ENCODE results near the gene CSPG5. TPM values are rescaled to one million over a fixed set of nuclear protein-coding genes. Genes with fewer than 3 reads are reported as not detected.

The CSPG5 gene
- total RNA-seq, 2 experiments from 2014 or later: 0.39 TPM; not detected in 1

GRCh38 chr3:47527952-47528725 lies 50.5 kb downstream of the CSPG5 start:
- ATAC-seq (ENCODE audit: poor library complexity) (no peak), DNase-seq (no peak)
- Mint-ChIP-seq H3K4me3 (no peak overlapping the region), H3K27me3 (no peaks in the 10 kb centered on the region), H3K4me1 (ENCODE audit: low read depth) (no peaks in the 10 kb centered on the region), H3K9me3 (peaks cover 4% of the 10 kb centered on the region), H3K27ac (no peak overlapping the region), H3K36me3 (ENCODE audit: low read depth) (no peaks in the 10 kb centered on the region)
- Histone ChIP-seq H3K27me3 (ENCODE audit: control insufficient read depth in 1 of 2, insufficient read depth in 2 of 2, low read length in 2 of 2) (no peaks in the 10 kb centered on the region), H3K9me3 (ENCODE audit: control insufficient read depth in 1 of 2, insufficient read depth in 1 of 2, low read length in 2 of 2) (peaks cover 0 to 20% of the 10 kb centered on the region in 2 experiments), H3K36me3 (ENCODE audit: insufficient read depth, low read length) (no peaks in the 10 kb centered on the region), H3K4me3 (ENCODE audit: low read length) (no peak overlapping the region), H3K4me1 (ENCODE audit: insufficient read depth, low read length) (no peaks in the 10 kb centered on the region), H3K27ac (ENCODE audit: low read depth in 1 of 2, low read length in 2 of 2) (no peak overlapping the region)
- TF ChIP-seq CTCF (IDR thresholded peaks at IDR 0.05): no peak
- intact Hi-C loops (cut with DNase I, micrococcal nuclease): no loop called here
- ChIA-PET POLR2A (no interaction called here), CTCF (no interaction called here)

GRCh38 chr3:47525617-47526016 lies 53.0 kb downstream of the CSPG5 start:
- Mint-ChIP-seq H3K36me3 (ENCODE audit: low read depth) (no peaks in the 10 kb centered on the region), H3K9me3 (peaks cover 4% of the 10 kb centered on the region), H3K4me1 (ENCODE audit: low read depth) (no peaks in the 10 kb centered on the region), H3K27me3 (no peaks in the 10 kb centered on the region), H3K4me3 (no peak overlapping the region), H3K27ac (no peak overlapping the region)
- Histone ChIP-seq H3K9me3 (ENCODE audit: control insufficient read depth in 1 of 2, insufficient read depth in 1 of 2, low read length in 2 of 2) (peaks cover 0 to 20% of the 10 kb centered on the region in 2 experiments), H3K4me3 (ENCODE audit: low read length) (no peak overlapping the region), H3K4me1 (ENCODE audit: insufficient read depth, low read length) (peaks cover 7% of the 10 kb centered on the region), H3K27ac (ENCODE audit: low read depth in 1 of 2, low read length in 2 of 2) (no peak overlapping the region), H3K36me3 (ENCODE audit: insufficient read depth, low read length) (no peaks in the 10 kb centered on the region), H3K27me3 (ENCODE audit: control insufficient read depth in 1 of 2, insufficient read depth in 2 of 2, low read length in 2 of 2) (no peaks in the 10 kb centered on the region)
- no peak for ATAC-seq (ENCODE audit: poor library complexity)
- CTCF ChIA-PET: interaction anchor here (0.7 to 1.0 kb wide), 2 partner anchors 102 to 986 kb away, joined by 4 to 5 read pairs; no protein-coding TSS in a partner anchor
- no peak for DNase-seq
- TF ChIP-seq CTCF (IDR thresholded peaks at IDR 0.05): no peak
- POLR2A ChIA-PET: no interaction called here
- intact Hi-C loops (cut with DNase I, micrococcal nuclease): no loop called here

GRCh38 chr3:47523310-47524073 lies 55.2 kb downstream of the CSPG5 start:
- H3K4me1 Mint-ChIP-seq (ENCODE audit: low read depth): no peaks in the 10 kb centered on the region
- intact Hi-C loops (cut with DNase I, micrococcal nuclease): loop anchor here in 1 of 2 experiments (5.0 kb wide), 1 partner anchor 279 kb away; the partner anchor contains the start of gene DHX30
- no peak for TF ChIP-seq CTCF (IDR thresholded peaks at IDR 0.05)
- no peaks in the 10 kb centered on the region for H3K27me3 Mint-ChIP-seq
- Histone ChIP-seq H3K27me3 (ENCODE audit: control insufficient read depth in 1 of 2, insufficient read depth in 2 of 2, low read length in 2 of 2) (no peaks in the 10 kb centered on the region), H3K4me3 (ENCODE audit: low read length) (no peak overlapping the region), H3K36me3 (ENCODE audit: insufficient read depth, low read length) (no peaks in the 10 kb centered on the region), H3K9me3 (ENCODE audit: control insufficient read depth in 1 of 2, insufficient read depth in 1 of 2, low read length in 2 of 2) (peaks cover 0 to 12% of the 10 kb centered on the region in 2 experiments), H3K27ac (ENCODE audit: low read depth in 1 of 2, low read length in 2 of 2) (no peak overlapping the region), H3K4me1 (ENCODE audit: insufficient read depth, low read length) (peaks cover 7% of the 10 kb centered on the region)
- no peaks in the 10 kb centered on the region for H3K36me3 Mint-ChIP-seq (ENCODE audit: low read depth)
- no peak overlapping the region for H3K27ac Mint-ChIP-seq
- H3K9me3 Mint-ChIP-seq: peaks cover 4% of the 10 kb centered on the region
- no peak for DNase-seq
- H3K4me3 Mint-ChIP-seq: no peak overlapping the region
- POLR2A ChIA-PET: no interaction called here
- ATAC-seq (ENCODE audit: poor library complexity): no peak
- CTCF ChIA-PET: no interaction called here

All from CD4-positive, alpha-beta T cell (primary cell).